Endothelial cell of umbilical vein (primary cell): Measurements from ENCODE around the gene NR4A1.

Experiments used
- CTCF ChIP-seq, 2 donors: IDR thresholded peaks; 1 replicate in 1 of 2; 2 replicates in 1 of 2; pipeline ENCODE4 v1.5.1; 2011; ENCODE audit warnings: low read length in 2 of 2, mild to moderate bottlenecking in 2 of 2, moderate library complexity in 2 of 2, control low read depth in 1 of 2, inconsistent platforms in 1 of 2, low read depth in 1 of 2; ENCODE audit not compliant: insufficient read depth in 1 of 2; ENCODE audit errors: extremely low read depth in 1 of 2
- EZH2 ChIP-seq: IDR thresholded peaks from 2 replicates; pipeline ENCODE4 v1.6.1; 2012; ENCODE audit warnings: borderline replicate concordance, low read depth, mild to moderate bottlenecking, moderate library complexity, low read length, inconsistent platforms; ENCODE audit not compliant: severe bottlenecking
- POLR2A ChIP-seq: IDR thresholded peaks from 2 replicates; pipeline ENCODE4 v1.6.1; 2012; ENCODE audit warnings: low read depth, mild to moderate bottlenecking, control low read depth, low read length

GRCh38 chr12:52050116-52050757 lies 1.0 kb upstream of the NR4A1 start:
- TF ChIP-seq CTCF (IDR thresholded peaks at IDR 0.05; ENCODE audit: extremely low read depth in 1 of 2, insufficient read depth in 1 of 2, low read depth in 1 of 2, low read length in 2 of 2) = no peak
- no peak for TF ChIP-seq POLR2A
- TF ChIP-seq EZH2 = no peak
